HG03045 (cell line): Measurements from ENCODE around the gene SYNPO2.
"Not testable (repeated sequence)": the region's sequence is repeated elsewhere in the genome, so short reads cannot be mapped to it uniquely, and the experiment has no call there.

ENCODE experiments used
- ATAC-seq: cut with Tn5 transposase; IDR thresholded peaks from one replicate; pipeline ENCODE4 v1.9.1; 2021; ENCODE audit warnings: mild to moderate bottlenecking, moderate library complexity; ENCODE audit not compliant: unreplicated experiment

The SYNPO2 gene

DNA sequence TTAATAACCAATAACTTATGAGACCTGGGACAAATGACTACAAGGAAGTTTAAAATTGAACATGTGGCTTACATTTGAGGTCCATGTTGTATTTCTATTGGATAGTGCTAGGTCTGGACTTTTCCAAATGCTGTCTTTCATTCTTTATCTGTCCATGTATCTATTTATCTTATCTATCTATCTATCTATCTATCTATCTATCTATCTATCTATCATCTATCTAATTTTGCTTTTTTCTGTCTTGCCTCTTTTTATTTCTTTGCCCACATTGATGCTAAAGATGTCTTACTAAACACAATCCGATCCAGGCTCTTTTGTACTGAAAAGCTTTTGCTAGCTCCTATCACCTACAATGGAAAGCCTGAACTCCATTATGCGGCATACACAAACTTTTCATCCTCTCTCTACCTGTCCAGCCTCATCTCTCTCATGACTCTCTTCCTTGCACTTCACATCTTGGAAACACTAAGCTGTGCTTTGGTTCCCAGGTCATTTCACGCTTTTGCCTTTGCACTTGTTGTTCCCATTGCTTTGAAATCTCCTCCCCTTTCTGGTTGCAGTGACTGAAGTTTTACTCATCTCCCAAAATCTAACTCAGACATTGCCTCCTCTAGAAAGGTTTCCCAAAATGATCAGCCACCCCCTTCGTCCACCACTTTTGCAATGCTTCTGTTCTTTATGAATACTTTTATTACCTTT lies 107.2 kb downstream of the SYNPO2 start:
- no peak for ATAC-seq

DNA sequence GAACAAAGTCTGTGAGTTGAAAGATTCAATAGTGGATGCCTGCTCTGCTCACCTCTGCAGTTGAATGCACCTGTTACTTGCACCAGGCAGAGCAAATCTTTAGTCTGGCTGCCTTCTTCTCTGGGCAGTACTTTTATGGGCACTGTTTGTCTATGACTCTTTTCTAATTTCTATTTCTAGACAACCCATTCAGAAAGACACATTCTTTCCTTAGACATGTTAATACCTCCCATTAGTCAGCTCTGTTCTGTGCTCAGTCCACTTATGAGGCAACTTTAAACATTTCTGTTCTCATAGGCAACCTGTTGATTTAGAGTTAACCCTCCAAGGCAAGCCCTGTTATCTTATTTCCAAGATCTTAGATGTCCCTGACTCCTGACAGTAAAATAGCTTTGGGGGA lies 108.9 kb downstream of the SYNPO2 start:
- ATAC-seq: no peak

DNA sequence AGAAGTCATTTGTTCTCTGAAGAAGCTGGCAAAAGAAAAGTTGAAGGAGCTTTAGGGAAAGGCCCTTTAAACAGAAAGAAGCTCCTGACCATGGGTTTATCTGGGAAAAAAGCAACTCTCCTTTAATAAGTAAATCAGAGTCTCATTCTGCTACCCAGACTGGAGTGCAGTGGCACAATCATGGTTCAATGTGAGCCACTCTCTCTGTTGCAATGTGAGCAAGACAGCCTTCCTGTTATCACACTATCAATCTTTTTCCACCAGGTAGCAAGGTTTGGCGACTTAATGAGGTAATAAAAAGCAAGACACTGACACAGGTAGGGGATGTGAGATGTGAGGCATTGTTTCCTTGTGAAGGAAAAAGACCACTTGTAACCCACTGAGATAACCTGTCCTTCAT lies 111.3 kb downstream of the SYNPO2 start:
- no peak for ATAC-seq

- no peak for ATAC-seq
Measured at GRCh38 chr4:119000400-119000799, 111.7 kb downstream of the SYNPO2 start.

- no peak for ATAC-seq
Measured at GRCh38 chr4:119002476-119002875, 113.8 kb downstream of the SYNPO2 start.

DNA sequence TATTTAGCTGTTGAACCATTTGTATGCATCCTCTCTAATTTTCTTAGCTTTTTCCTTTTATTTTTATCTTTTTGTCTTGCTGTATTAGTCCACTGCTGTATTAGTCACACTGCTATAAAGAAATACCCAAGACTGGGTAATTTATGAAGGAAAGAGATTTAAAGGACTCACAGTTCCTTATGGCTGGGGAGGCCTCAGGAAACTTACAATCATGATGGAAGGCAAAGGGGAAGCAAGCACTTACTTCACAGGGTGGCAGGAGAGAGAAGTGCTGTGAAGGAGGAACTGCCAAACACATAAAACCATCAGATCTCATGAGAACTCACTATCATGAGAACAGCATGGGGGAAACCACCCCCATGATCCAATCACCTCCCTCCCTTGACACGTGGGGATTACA lies 114.3 kb downstream of the SYNPO2 start:
- ATAC-seq: not testable (repeated sequence)

GRCh38 chr4:119005928-119006460 lies 117.3 kb downstream of the SYNPO2 start:
- ATAC-seq: no peak

GRCh38 chr4:119008761-119009160 lies 120.1 kb downstream of the SYNPO2 start:
- ATAC-seq: no peak

GRCh38 chr4:119010221-119010620 lies 121.6 kb downstream of the SYNPO2 start:
- not testable (repeated sequence) for ATAC-seq

DNA sequence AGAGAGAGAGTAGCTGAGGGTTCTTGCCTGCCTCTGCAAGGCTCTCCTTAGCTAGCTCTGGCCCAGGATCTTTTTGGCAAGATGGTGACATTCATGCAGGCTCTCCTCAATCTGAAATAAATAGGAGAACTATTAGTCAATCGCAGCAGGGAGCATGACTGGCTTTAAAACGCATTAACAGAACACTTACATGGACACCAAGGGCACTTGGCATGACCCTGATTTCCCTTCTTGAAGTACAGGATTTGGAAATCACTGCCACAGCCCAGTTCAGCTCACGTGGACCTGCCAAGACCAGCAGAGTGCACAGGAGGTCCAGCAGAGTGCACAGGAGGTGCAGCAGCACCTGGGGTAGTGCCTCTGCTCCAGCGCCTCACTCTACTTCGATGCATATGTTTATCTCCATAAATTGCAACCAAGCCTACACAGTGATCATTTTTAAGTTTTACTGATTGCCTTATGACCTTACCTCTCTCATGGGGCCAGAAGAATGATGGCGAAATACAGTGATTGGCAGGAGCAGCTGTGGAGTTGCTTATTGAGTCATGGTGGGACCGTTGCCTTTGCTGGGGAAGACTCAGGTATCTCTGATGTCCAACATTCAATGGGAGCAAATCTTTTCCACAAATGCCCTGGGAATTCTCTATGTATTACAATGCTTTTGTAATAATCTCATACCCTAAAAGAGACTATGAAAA lies 122.4 kb downstream of the SYNPO2 start:
- ATAC-seq: no peak

- no peak for ATAC-seq
Measured at GRCh38 chr4:119011607-119011988, 122.9 kb downstream of the SYNPO2 start.

- no peak for ATAC-seq
Measured at GRCh38 chr4:119014658-119015057, 126.0 kb downstream of the SYNPO2 start.

GRCh38 chr4:119016636-119017035 lies 128.0 kb downstream of the SYNPO2 start:
- ATAC-seq: no peak

DNA sequence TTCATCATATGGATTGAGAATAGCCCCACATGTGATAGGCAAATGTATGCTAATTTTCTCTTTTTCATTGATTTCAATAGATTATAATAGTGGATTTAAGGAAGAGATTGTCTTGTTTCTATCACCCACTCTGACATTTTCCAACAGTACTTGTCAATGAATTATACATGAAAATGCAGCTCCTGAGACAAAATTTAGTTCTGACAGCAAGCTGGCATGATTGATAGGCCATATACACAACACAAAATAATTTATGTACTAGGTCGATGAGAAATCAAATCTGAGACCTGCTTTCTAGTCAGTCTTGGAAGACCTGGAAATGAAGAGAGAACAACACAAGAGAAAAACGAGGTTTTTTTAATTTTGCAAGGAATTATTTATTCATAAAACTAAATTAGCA lies 129.0 kb downstream of the SYNPO2 start:
- ATAC-seq: no peak

DNA sequence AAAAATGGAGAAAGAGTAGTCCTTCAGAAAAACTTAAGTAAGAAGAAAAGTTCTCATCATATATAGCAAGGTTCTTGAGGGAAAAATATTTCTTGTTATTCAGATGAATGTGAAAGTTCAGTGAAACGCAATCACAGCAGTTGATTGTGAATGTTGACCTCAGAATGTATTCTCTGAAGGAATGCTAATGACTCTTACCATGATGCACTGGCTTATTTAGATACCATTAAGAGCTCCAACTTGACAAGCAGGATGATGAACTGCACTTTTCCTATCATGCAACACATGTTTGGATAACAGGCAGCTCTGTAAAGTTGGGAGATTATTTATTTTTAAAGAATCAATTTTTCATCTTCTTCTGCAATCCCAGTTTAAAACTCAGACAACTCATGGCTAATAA lies 131.5 kb downstream of the SYNPO2 start:
- no peak for ATAC-seq

GRCh38 chr4:119022520-119022919 lies 133.9 kb downstream of the SYNPO2 start:
- not testable (repeated sequence) for ATAC-seq

DNA sequence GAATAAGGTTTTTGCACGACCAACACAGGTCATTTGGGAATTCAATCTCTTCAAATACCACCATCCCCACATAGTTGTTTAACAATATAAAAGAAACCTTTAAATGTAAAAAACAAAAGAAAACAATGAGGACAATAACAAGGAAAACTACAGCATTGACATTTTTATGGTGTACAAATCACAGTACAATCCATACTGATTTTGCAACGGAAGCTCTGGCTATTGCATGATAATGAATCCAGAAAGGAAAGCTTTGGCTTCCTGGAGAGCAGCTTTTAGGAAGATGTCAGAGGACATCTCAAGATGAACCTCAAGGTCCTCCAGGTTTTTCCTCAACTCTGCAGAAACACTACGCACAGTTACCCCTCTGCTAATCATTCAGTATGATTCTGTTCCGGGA lies 135.4 kb downstream of the SYNPO2 start:
- no peak for ATAC-seq

- no peak for ATAC-seq
Measured at GRCh38 chr4:119025420-119025819, 136.8 kb downstream of the SYNPO2 start.

GRCh38 chr4:119025916-119026661 lies 137.4 kb downstream of the SYNPO2 start:
- no peak for ATAC-seq

DNA sequence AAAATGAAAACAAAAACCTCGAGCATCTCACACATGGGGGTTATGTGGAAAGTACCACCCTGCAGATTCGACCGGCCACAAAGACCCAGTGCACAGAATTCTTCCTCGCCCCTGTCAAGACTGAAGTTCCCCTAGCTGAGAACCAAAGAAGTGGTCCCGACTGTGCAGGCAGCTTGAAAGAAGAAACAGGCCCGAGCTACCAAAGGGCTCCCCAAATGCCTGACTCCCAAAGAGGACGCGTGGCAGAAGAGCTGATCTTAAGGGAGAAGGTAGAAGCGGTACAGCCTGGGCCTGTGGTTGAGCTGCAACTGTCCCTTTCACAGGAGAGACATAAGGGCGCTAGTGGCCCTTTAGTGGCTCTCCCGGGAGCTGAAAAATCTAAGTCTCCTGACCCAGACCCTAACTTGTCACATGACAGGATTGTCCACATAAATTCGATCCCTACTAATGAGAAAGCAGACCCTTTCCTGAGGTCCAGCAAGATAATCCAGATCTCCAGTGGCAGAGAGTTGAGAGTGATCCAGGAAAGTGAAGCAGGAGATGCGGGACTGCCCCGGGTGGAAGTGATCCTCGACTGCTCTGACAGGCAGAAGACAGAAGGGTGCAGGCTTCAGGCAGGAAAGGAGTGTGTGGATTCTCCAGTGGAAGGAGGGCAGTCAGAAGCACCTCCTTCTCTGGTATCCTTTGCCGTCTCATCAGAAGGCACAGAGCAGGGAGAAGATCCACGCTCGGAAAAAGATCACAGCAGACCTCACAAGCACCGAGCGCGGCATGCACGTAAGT lies 138.2 kb downstream of the SYNPO2 start:
- ATAC-seq: no peak

- no peak for ATAC-seq
Measured at GRCh38 chr4:119027811-119028210, 139.2 kb downstream of the SYNPO2 start.
